ENCODE data around the gene ZFHX2. TPM values are rescaled to one million over a fixed set of nuclear protein-coding genes. Genes with fewer than 3 reads are reported as not detected.

ZFHX2 gene
- total and polyA plus RNA-seq, 2 of the 13 experiments (the other 11 are each of a cell fraction or from before 2014, with no cell fraction given), result 0.17 to 0.44 TPM

DNA sequence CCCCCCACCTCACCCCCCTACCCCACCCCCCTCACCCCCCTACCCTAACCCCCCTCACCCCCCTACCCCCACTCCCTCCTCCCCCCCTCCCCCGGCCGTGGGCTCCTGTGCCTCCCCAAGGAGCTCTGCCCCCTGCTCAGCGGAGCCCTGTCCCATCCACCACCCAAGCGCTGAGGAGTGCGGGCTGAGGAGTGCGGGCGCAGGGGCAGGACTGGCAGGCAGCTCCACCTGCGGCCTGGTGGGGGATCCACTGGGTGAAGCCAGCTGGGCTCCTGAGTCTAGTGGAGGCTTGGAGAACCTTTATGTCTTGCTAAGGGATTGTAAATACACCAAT, 29.4 kb upstream of the ZFHX2 start (continued):
- TF ChIP-seq, protein P1, sequence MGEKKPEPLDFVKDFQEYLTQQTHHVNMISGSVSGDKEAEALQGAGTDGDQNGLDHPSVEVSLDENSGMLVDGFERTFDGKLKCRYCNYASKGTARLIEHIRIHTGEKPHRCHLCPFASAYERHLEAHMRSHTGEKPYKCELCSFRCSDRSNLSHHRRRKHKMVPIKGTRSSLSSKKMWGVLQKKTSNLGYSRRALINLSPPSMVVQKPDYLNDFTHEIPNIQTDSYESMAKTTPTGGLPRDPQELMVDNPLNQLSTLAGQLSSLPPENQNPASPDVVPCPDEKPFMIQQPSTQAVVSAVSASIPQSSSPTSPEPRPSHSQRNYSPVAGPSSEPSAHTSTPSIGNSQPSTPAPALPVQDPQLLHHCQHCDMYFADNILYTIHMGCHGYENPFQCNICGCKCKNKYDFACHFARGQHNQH (CRISPR knock-in tag; IDR thresholded peaks at IDR 0.05), result no peak; the same call in 1 of the 2 replicates
- no peak for TF ChIP-seq YEATS2 (CRISPR knock-in tag; IDR thresholded peaks at IDR 0.05; ENCODE audit: borderline replicate concordance)
- TF ChIP-seq, protein P2, sequence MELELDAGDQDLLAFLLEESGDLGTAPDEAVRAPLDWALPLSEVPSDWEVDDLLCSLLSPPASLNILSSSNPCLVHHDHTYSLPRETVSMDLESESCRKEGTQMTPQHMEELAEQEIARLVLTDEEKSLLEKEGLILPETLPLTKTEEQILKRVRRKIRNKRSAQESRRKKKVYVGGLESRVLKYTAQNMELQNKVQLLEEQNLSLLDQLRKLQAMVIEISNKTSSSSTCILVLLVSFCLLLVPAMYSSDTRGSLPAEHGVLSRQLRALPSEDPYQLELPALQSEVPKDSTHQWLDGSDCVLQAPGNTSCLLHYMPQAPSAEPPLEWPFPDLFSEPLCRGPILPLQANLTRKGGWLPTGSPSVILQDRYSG (CRISPR knock-in tag; IDR thresholded peaks at IDR 0.05), result no peak
- no peak for TF ChIP-seq TRIM24 (CRISPR knock-in tag; IDR thresholded peaks at IDR 0.05)
- no peak for TF ChIP-seq YEATS4 (CRISPR knock-in tag; IDR thresholded peaks at IDR 0.05; ENCODE audit: borderline replicate concordance)
- TF ChIP-seq HES4 (CRISPR knock-in tag; IDR thresholded peaks at IDR 0.05; ENCODE audit: borderline replicate concordance), result no peak
- TF ChIP-seq FIP1L1 (IDR thresholded peaks at IDR 0.05; ENCODE audit: borderline replicate concordance, insufficient read depth, low read depth, low read length), result peak; percentile 93; the same call in 1 of the 2 replicates
- no peak for TF ChIP-seq ZNF737 (CRISPR knock-in tag; IDR thresholded peaks at IDR 0.05; ENCODE audit: borderline replicate concordance)
- TF ChIP-seq, protein P3, sequence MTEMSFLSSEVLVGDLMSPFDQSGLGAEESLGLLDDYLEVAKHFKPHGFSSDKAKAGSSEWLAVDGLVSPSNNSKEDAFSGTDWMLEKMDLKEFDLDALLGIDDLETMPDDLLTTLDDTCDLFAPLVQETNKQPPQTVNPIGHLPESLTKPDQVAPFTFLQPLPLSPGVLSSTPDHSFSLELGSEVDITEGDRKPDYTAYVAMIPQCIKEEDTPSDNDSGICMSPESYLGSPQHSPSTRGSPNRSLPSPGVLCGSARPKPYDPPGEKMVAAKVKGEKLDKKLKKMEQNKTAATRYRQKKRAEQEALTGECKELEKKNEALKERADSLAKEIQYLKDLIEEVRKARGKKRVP (CRISPR knock-in tag; IDR thresholded peaks at IDR 0.05), result 0 out of 4 replicates have a peak, but pooled peaks of 1 of the 2 experiments have one; percentile 44
- no peak for TF ChIP-seq KDM1A (CRISPR knock-in tag; IDR thresholded peaks at IDR 0.05)
- 0 out of 2 replicates have a peak, but pooled peaks have one; percentile 1 for TF ChIP-seq HNF4G (IDR thresholded peaks at IDR 0.05; ENCODE audit: borderline replicate concordance, low read depth, low read length)
- no peak for TF ChIP-seq HNF4G (CRISPR knock-in tag; IDR thresholded peaks at IDR 0.05; ENCODE audit: borderline replicate concordance, low read depth)
- TF ChIP-seq, protein P4, sequence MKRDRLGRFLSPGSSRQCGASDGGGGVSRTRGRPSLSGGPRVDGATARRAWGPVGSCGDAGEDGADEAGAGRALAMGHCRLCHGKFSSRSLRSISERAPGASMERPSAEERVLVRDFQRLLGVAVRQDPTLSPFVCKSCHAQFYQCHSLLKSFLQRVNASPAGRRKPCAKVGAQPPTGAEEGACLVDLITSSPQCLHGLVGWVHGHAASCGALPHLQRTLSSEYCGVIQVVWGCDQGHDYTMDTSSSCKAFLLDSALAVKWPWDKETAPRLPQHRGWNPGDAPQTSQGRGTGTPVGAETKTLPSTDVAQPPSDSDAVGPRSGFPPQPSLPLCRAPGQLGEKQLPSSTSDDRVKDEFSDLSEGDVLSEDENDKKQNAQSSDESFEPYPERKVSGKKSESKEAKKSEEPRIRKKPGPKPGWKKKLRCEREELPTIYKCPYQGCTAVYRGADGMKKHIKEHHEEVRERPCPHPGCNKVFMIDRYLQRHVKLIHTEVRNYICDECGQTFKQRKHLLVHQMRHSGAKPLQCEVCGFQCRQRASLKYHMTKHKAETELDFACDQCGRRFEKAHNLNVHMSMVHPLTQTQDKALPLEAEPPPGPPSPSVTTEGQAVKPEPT (CRISPR knock-in tag; IDR thresholded peaks at IDR 0.05; ENCODE audit: low read depth), result no peak
- TF ChIP-seq, protein P5, sequence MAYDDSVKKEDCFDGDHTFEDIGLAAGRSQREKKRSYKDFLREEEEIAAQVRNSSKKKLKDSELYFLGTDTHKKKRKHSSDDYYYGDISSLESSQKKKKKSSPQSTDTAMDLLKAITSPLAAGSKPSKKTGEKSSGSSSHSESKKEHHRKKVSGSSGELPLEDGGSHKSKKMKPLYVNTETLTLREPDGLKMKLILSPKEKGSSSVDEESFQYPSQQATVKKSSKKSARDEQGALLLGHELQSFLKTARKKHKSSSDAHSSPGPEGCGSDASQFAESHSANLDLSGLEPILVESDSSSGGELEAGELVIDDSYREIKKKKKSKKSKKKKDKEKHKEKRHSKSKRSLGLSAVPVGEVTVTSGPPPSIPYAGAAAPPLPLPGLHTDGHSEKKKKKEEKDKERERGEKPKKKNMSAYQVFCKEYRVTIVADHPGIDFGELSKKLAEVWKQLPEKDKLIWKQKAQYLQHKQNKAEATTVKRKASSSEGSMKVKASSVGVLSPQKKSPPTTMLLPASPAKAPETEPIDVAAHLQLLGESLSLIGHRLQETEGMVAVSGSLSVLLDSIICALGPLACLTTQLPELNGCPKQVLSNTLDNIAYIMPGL (CRISPR knock-in tag; IDR thresholded peaks at IDR 0.05; ENCODE audit: borderline replicate concordance in 1 of 2, low read depth in 1 of 2), result 0 out of 4 replicates have a peak, but pooled peaks have one; percentile 12 to 15
- no peak for TF ChIP-seq ZNF672 (CRISPR knock-in tag; IDR thresholded peaks at IDR 0.05)
- no peak for TF ChIP-seq PPARG (CRISPR knock-in tag; conservative IDR thresholded peaks at IDR 0.05)
- no peak for TF ChIP-seq ZNF878 (CRISPR knock-in tag; IDR thresholded peaks at IDR 0.05)
- TF ChIP-seq, protein P6, sequence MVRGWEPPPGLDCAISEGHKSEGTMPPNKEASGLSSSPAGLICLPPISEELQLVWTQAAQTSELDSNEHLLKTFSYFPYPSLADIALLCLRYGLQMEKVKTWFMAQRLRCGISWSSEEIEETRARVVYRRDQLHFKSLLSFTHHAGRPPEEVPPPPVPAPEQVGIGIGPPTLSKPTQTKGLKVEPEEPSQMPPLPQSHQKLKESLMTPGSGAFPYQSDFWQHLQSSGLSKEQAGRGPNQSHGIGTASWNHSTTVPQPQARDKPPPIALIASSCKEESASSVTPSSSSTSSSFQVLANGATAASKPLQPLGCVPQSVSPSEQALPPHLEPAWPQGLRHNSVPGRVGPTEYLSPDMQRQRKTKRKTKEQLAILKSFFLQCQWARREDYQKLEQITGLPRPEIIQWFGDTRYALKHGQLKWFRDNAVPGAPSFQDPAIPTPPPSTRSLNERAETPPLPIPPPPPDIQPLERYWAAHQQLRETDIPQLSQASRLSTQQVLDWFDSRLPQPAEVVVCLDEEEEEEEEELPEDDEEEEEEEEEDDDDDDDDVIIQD (CRISPR knock-in tag; IDR thresholded peaks at IDR 0.05; ENCODE audit: low read depth), result peak; percentile 36; the same call in 1 of the 2 replicates
- no peak for TF ChIP-seq SP1 (IDR thresholded peaks at IDR 0.05)
- peak; percentile 49; the same call in 1 of the 2 replicates for TF ChIP-seq SP1 (CRISPR knock-in tag; IDR thresholded peaks at IDR 0.05)

All from HepG2 (cell line).